Stomach (tissue), 4 donors: ENCODE measurements around the gene ISG20L2.

ENCODE experiments used
- POLR2AphosphoS5 ChIP-seq, 3 donors: sonication (generic); formaldehyde crosslinking; IDR thresholded peaks; one replicate each; pipeline ENCODE4 v1.6.1; 2016; ENCODE audit warnings: antibody characterized with exemption in 3 of 3
- TF ChIP-seq, protein P1 (sequence below), 7 experiments: fragments of 450-650 bp in 4 of 7; fragments of 200-600 bp in 3 of 7; sonication (generic) in 3 of 7; IDR thresholded peaks; one replicate each; pipeline ENCODE4 v1.5.1; 2016 to 2019; ENCODE audit warnings: antibody characterized with exemption in 7 of 7, control low read depth in 2 of 7, mild to moderate bottlenecking in 1 of 7

DNA sequence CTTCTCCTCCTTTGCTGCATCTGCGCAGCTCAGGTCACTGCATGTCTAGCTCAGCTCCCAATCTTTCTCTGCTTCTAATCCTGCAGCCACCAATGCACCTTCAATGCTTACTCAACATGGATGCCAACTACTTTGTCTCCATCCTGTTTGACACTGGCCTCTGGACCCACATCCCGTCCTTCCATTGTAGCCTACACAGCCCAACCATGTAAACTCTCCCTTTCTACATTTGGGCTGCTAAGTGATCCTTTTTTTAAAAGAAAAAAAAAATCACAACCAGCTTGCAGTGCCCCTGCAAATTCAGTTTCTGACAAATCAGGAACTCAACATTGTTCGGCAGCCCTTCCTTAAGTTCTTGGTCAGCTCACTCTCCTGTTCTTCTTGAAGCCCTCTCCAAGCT is 13.7 kb downstream of the ISG20L2 start:
- TF ChIP-seq, protein P1, sequence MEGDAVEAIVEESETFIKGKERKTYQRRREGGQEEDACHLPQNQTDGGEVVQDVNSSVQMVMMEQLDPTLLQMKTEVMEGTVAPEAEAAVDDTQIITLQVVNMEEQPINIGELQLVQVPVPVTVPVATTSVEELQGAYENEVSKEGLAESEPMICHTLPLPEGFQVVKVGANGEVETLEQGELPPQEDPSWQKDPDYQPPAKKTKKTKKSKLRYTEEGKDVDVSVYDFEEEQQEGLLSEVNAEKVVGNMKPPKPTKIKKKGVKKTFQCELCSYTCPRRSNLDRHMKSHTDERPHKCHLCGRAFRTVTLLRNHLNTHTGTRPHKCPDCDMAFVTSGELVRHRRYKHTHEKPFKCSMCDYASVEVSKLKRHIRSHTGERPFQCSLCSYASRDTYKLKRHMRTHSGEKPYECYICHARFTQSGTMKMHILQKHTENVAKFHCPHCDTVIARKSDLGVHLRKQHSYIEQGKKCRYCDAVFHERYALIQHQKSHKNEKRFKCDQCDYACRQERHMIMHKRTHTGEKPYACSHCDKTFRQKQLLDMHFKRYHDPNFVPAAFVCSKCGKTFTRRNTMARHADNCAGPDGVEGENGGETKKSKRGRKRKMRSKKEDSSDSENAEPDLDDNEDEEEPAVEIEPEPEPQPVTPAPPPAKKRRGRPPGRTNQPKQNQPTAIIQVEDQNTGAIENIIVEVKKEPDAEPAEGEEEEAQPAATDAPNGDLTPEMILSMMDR (IDR thresholded peaks at IDR 0.05): no peak
- TF ChIP-seq POLR2AphosphoS5 (IDR thresholded peaks at IDR 0.05): no peak
